B cell (primary cell): ENCODE data around the gene TOR2A. TPM values are rescaled to one million over a fixed set of nuclear protein-coding genes. Genes with fewer than 3 reads are reported as not detected.
A peak's percentile ranks its signal among the peaks of the same experiment; 100 is the strongest.

Source experiments
- ATAC-seq: fragments of 200-7000 bp; cut with Tn5 transposase; one replicate; pipeline ENCODE4 v1.10.0; 2021; ENCODE audit warnings: low read depth, mild to moderate bottlenecking, moderate number of reproducible peaks, moderate library complexity
- CTCF ChIA-PET: fragments of 350-600 bp; sonication (Branson Sonifier 250); formaldehyde crosslinking; loops from one replicate; lab custom pipeline; 2021; ENCODE audit warnings: antibody characterized with exemption, inconsistent platforms; lab: Charles Lee
- POLR2A ChIA-PET: fragments of 350-600 bp; sonication (Branson Sonifier 250); formaldehyde crosslinking; loops from one replicate; lab custom pipeline; 2021; ENCODE audit warnings: antibody characterized with exemption; lab: Charles Lee
- DNase-seq: peaks from one replicate; pipeline ENCODE4 v3.0.0; 2013
- H2AFZ ChIP-seq: 2 replicates; pipeline ENCODE4 v1.6.1; 2012; ENCODE audit warnings: mild to moderate bottlenecking, low read depth, low read length; ENCODE audit not compliant: insufficient read depth, poor library complexity, severe bottlenecking
- H3K27ac ChIP-seq, 2 donors: 1 replicate in 1 of 2; 2 replicates in 1 of 2; pipeline ENCODE4 v1.5.1; 2012 to 2013; ENCODE audit warnings: low read length in 2 of 2, mild to moderate bottlenecking in 2 of 2, moderate library complexity in 1 of 2
- H3K27me3 ChIP-seq, 4 experiments: fragments of 200-600 bp in 1 of 4; sonication (generic) in 1 of 4; replicated peaks in 1 of 4; 1 replicate in 2 of 4; 2 replicates in 2 of 4; pipeline versions ENCODE4 v1.6.1 to v1.7.0; 2013 to 2016; ENCODE audit warnings: low read length in 3 of 4, mild to moderate bottlenecking in 2 of 4, mixed read lengths in 1 of 4, moderate library complexity in 1 of 4; ENCODE audit not compliant: insufficient read depth in 4 of 4, control insufficient read depth in 3 of 4; ENCODE audit errors: control extremely low read depth in 1 of 4
- H3K36me3 ChIP-seq, 2 experiments: replicated peaks in 1 of 2; 1 replicate in 1 of 2; 2 replicates in 1 of 2; pipeline versions ENCODE4 v1.6.1 to v1.7.1; 2013; ENCODE audit warnings: low read length in 1 of 2; ENCODE audit not compliant: insufficient read depth in 2 of 2, control insufficient read depth in 1 of 2; ENCODE audit errors: control extremely low read depth in 1 of 2, extremely low read depth in 1 of 2
- H3K4me1 ChIP-seq, 2 donors: fragments of 200-600 bp in 1 of 2; sonication (generic) in 1 of 2; 1 replicate in 1 of 2; 2 replicates in 1 of 2; pipeline versions ENCODE4 v1.5.1 to v1.6.1; 2013 to 2017; ENCODE audit warnings: low read length in 2 of 2; ENCODE audit not compliant: control insufficient read depth in 2 of 2, insufficient read depth in 2 of 2
- H3K4me2 ChIP-seq: replicated peaks from 2 replicates; pipeline ENCODE3; 2012; ENCODE audit warnings: mild to moderate bottlenecking, low read depth, low read length; ENCODE audit not compliant: poor library complexity, severe bottlenecking
- H3K4me3 ChIP-seq, 5 experiments: fragments of 200-600 bp in 1 of 5; sonication (generic) in 1 of 5; 1 replicate in 3 of 5; 2 replicates in 2 of 5; pipeline versions ENCODE4 v1.5.1 to v1.7.0; 2011 to 2016; ENCODE audit warnings: low read length in 4 of 5, mild to moderate bottlenecking in 4 of 5, low read depth in 2 of 5, control low read depth in 1 of 5, moderate library complexity in 1 of 5; ENCODE audit not compliant: insufficient read depth in 1 of 5; ENCODE audit errors: control extremely low read depth in 1 of 5, extremely low read depth in 1 of 5
- H3K79me2 ChIP-seq: fragments of 200-600 bp; sonication (generic); one replicate; pipeline ENCODE4 v1.6.0; 2016; ENCODE audit warnings: low read length; ENCODE audit not compliant: control insufficient read depth, insufficient read depth
- H3K9ac ChIP-seq: fragments of 200-600 bp; sonication (generic); 2 replicates; pipeline ENCODE4 v1.6.1; 2017; ENCODE audit warnings: mild to moderate bottlenecking, low read length, moderate library complexity
- H3K9me3 ChIP-seq, 3 donors: one replicate each; pipeline versions ENCODE4 v1.6.1 to v1.7.1; 2013; ENCODE audit warnings: low read length in 2 of 3; ENCODE audit not compliant: control insufficient read depth in 2 of 3, insufficient read depth in 1 of 3; ENCODE audit errors: control extremely low read depth in 1 of 3
- H4K20me1 ChIP-seq: 2 replicates; pipeline ENCODE4 v1.6.0; 2012; ENCODE audit warnings: mild to moderate bottlenecking, low read length; ENCODE audit not compliant: insufficient read depth, control insufficient read depth, poor library complexity, severe bottlenecking
- H3K27ac Mint-ChIP-seq: one replicate; pipeline ENCODE4 v1.8.0; 2021; ENCODE audit warnings: mixed read lengths
- H3K27me3 Mint-ChIP-seq: one replicate; pipeline ENCODE4 v1.8.0; 2021; ENCODE audit warnings: mixed read lengths
- H3K4me1 Mint-ChIP-seq: one replicate; pipeline ENCODE4 v1.8.0; 2021; ENCODE audit warnings: mixed read lengths
- H3K4me3 Mint-ChIP-seq: one replicate; pipeline ENCODE4 v1.8.0; 2021; ENCODE audit warnings: mixed read lengths
- H3K9me3 Mint-ChIP-seq: one replicate; pipeline ENCODE4 v1.8.0; 2022; ENCODE audit warnings: mixed read lengths; ENCODE audit not compliant: insufficient read depth
- CTCF ChIP-seq: fragments of 200-600 bp; IDR thresholded peaks from one replicate; pipeline ENCODE4 v1.8.0; 2022; ENCODE audit warnings: antibody characterized with exemption, mild to moderate bottlenecking
- EZH2 ChIP-seq: IDR thresholded peaks from 2 replicates; pipeline ENCODE4 v1.6.1; 2012; ENCODE audit warnings: borderline replicate concordance, low read depth, mild to moderate bottlenecking, moderate library complexity, low read length; ENCODE audit not compliant: insufficient read depth, poor library complexity, severe bottlenecking
- WGBS: methylation state at CpG from one replicate; pipeline ENCODE4 v1.1.5; 2013; ENCODE audit warnings: missing lambda C conversion rate; ENCODE audit not compliant: insufficient coverage; 5-methylcytosine and 5-hydroxymethylcytosine counted together
- intact Hi-C: fragments of 100-400 bp; cut with micrococcal nuclease; formaldehyde crosslinking; loops from one replicate; pipeline ENCODE4 v1.10.0; 2022
- polyA plus RNA-seq: library from polyadenylated mRNA; depleted of rRNA; stranded (reverse); fragments of >200 nt; gene quantifications from 2 replicates; pipeline ENCODE4 v1.2.3, GENCODE V29; 2012
- total RNA-seq, 2 donors: library from RNA; stranded (reverse); fragments of 120-200 nt in 1 of 2; gene quantifications; 1 replicate in 1 of 2; 2 replicates in 1 of 2; pipeline versions ENCODE4 v1.2.3 to v1.2.4, GENCODE V29; 2013 to 2022

Gene TOR2A
- total and polyA plus RNA-seq, 2 donors (not counting 1 experiment from before 2014, with no cell fraction given) = 15.8 to 26.5 TPM

- H2AFZ ChIP-seq = no peak overlapping the region
- H4K20me1 ChIP-seq = no peaks in the 10 kb centered on the region
- no peaks in the 10 kb centered on the region for H3K9me3 ChIP-seq
- WGBS = 60% methylated on average over 5 of the region's 5 CpGs
- no peak overlapping the region for H3K4me3 ChIP-seq
- H3K36me3 ChIP-seq = no peaks in the 10 kb centered on the region
- H3K27ac ChIP-seq = no peak overlapping the region
- H3K4me1 ChIP-seq = peaks cover 0 to 6% of the 10 kb centered on the region in 2 donors
- no peak overlapping the region for H3K4me2 ChIP-seq
- no peaks in the 10 kb centered on the region for H3K79me2 ChIP-seq
- no peak overlapping the region for H3K9ac ChIP-seq
- POLR2A ChIA-PET = no interaction called here
- Mint-ChIP-seq H3K4me3 (no peak overlapping the region), H3K27me3 (no peaks in the 10 kb centered on the region), H3K4me1 (peaks cover 10% of the 10 kb centered on the region), H3K9me3 (no peaks in the 10 kb centered on the region), H3K27ac (no peak overlapping the region)
- CTCF ChIA-PET = no interaction called here
- intact Hi-C loops = no loop called here
- TF ChIP-seq CTCF (no peak), EZH2 (no peak)
- DNase-seq (no peak), ATAC-seq (peak; percentile 33)
- no peaks in the 10 kb centered on the region for H3K27me3 ChIP-seq
Observed at GRCh38 chr9:127707766-127708165, 27.3 kb downstream of the TOR2A start.

DNA sequence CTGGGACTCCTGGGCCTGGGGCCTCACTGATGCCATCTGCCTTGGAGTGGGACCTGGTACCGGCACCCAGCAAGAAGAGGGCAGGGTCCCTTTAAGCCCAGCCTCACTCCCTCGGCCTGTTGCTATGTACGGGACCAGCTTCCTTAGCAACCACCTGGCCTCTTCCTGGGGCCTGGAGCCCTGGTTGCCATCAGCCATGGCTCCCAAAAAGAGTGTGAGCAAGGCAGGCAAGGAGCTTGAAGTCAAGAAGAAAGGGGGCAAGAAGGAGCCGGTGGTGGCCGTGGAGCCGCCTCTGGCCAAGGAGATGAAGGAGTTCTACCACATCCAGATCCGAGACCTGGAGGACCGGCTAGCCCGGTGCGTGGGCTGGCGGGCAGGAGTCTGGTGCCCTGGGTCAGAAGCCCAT lies 28.3 kb downstream of the TOR2A start, which contains the start of gene CFAP157:
Gene CFAP157 (plus strand): TSS at position 153 of the 406 bp plus-strand sequence. CDS start 44 bp downstream, at position 197.
- Histone ChIP-seq H3K4me3 (no peak within 1 kb of the TSS), H3K9ac (no peak within 1 kb of the TSS), H2AFZ (no peak within 1 kb of the TSS), H3K4me1 (peaks cover 0 to 6% of the 10 kb centered on the region in 2 donors), H3K27ac (no peak within 1 kb of the TSS), H3K27me3 (no peaks in the 10 kb centered on the region), H3K79me2 (no peaks in the 10 kb centered on the region), H3K36me3 (no peaks in the 10 kb centered on the region), H3K9me3 (no peaks in the 10 kb centered on the region), H3K4me2 (no peak within 1 kb of the TSS), H4K20me1 (no peaks in the 10 kb centered on the region)
- peaks cover 10% of the 10 kb centered on the region for H3K4me1 Mint-ChIP-seq
- DNase-seq (no peak), ATAC-seq (no peak)
- ChIA-PET POLR2A (no interaction called here), CTCF (interaction anchor here (1.3 kb wide), 1 partner anchor 28 kb away, joined by 6 read pairs; the partner anchor contains the start of gene TOR2A)
- H3K9me3 Mint-ChIP-seq = no peaks in the 10 kb centered on the region
- H3K4me3 Mint-ChIP-seq = no peak within 1 kb of the TSS
- WGBS = 81% methylated on average over 10 of the region's 11 CpGs
- intact Hi-C loops = no loop called here
- H3K27me3 Mint-ChIP-seq = no peaks in the 10 kb centered on the region
- no peak within 1 kb of the TSS for H3K27ac Mint-ChIP-seq
- TF ChIP-seq EZH2 = no peak
- no peak for TF ChIP-seq CTCF
